ENCODE results near the gene OR8G5.
A peak's percentile ranks its signal among the peaks of the same experiment; 100 is the strongest.

GRCh38 chr11:124277804-124278203 lies 21.6 kb downstream of the OR8G5 start:
- TF ChIP-seq CTCF (conservative IDR thresholded peaks at IDR 0.05; ENCODE audit: low read depth in 2 of 2) (peak; percentile 50 to 64), POLR2AphosphoS5 (IDR thresholded peaks at IDR 0.05; ENCODE audit: low read depth) (no peak), EZH2phosphoT487 (IDR thresholded peaks at IDR 0.05; ENCODE audit: unreplicated experiment) (no peak), EZH2 (IDR thresholded peaks at IDR 0.05; ENCODE audit: low read depth, unreplicated experiment) (no peak), JUNB (IDR thresholded peaks at IDR 0.05; ENCODE audit: unreplicated experiment) (no peak)
- TF ChIP-seq, protein P1, sequence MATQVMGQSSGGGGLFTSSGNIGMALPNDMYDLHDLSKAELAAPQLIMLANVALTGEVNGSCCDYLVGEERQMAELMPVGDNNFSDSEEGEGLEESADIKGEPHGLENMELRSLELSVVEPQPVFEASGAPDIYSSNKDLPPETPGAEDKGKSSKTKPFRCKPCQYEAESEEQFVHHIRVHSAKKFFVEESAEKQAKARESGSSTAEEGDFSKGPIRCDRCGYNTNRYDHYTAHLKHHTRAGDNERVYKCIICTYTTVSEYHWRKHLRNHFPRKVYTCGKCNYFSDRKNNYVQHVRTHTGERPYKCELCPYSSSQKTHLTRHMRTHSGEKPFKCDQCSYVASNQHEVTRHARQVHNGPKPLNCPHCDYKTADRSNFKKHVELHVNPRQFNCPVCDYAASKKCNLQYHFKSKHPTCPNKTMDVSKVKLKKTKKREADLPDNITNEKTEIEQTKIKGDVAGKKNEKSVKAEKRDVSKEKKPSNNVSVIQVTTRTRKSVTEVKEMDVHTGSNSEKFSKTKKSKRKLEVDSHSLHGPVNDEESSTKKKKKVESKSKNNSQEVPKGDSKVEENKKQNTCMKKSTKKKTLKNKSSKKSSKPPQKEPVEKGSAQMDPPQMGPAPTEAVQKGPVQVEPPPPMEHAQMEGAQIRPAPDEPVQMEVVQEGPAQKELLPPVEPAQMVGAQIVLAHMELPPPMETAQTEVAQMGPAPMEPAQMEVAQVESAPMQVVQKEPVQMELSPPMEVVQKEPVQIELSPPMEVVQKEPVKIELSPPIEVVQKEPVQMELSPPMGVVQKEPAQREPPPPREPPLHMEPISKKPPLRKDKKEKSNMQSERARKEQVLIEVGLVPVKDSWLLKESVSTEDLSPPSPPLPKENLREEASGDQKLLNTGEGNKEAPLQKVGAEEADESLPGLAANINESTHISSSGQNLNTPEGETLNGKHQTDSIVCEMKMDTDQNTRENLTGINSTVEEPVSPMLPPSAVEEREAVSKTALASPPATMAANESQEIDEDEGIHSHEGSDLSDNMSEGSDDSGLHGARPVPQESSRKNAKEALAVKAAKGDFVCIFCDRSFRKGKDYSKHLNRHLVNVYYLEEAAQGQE (IDR thresholded peaks at IDR 0.05; ENCODE audit: unreplicated experiment): no peak
